Fibroblast of pulmonary artery (primary cell): Measurements from ENCODE around the gene LRRC7.

Experiments
- DNase-seq: peaks from one replicate; pipeline ENCODE4 v3.0.0-alpha.2; 2010; ENCODE audit warnings: low read depth
- H3K4me3 ChIP-seq: replicated peaks from 2 replicates; pipeline ENCODE4 v1.5.1; 2011; ENCODE audit warnings: low read depth, mild to moderate bottlenecking, control low read depth, low read length, moderate library complexity
- TF ChIP-seq, protein P1 (sequence below): IDR thresholded peaks from 2 replicates; pipeline ENCODE4 v1.5.1; 2011; ENCODE audit warnings: mild to moderate bottlenecking, control low read depth, low read length, inconsistent platforms; ENCODE audit errors: missing control alignments

LRRC7 gene

GRCh38 chr1:70150444-70150843 lies 582.7 kb downstream of the LRRC7 start:
- TF ChIP-seq, protein P1, sequence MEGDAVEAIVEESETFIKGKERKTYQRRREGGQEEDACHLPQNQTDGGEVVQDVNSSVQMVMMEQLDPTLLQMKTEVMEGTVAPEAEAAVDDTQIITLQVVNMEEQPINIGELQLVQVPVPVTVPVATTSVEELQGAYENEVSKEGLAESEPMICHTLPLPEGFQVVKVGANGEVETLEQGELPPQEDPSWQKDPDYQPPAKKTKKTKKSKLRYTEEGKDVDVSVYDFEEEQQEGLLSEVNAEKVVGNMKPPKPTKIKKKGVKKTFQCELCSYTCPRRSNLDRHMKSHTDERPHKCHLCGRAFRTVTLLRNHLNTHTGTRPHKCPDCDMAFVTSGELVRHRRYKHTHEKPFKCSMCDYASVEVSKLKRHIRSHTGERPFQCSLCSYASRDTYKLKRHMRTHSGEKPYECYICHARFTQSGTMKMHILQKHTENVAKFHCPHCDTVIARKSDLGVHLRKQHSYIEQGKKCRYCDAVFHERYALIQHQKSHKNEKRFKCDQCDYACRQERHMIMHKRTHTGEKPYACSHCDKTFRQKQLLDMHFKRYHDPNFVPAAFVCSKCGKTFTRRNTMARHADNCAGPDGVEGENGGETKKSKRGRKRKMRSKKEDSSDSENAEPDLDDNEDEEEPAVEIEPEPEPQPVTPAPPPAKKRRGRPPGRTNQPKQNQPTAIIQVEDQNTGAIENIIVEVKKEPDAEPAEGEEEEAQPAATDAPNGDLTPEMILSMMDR, result no peak
- no peak overlapping the region for H3K4me3 ChIP-seq
- no peak for DNase-seq

DNA sequence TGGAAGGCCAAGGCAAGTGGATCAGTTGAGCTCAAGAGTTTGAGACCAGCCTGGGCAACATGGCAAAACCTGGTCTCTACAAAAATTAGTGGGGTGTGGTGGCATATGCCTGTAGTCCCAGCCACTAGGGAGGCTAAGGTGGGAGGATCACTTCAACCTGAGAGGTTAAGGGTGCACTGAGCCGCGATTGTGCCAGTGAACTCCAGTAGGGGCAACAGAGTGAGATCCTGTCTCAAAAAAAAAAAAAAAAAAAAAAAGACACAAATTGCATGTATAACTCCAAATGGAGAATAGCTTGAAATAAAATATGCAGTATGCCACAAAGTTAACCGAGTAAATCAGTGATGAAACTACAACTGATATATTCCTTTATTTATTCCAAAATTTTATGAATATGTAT lies 586.0 kb downstream of the LRRC7 start:
- TF ChIP-seq, protein P1, result no peak
- no peak overlapping the region for H3K4me3 ChIP-seq
- no peak for DNase-seq

DNA sequence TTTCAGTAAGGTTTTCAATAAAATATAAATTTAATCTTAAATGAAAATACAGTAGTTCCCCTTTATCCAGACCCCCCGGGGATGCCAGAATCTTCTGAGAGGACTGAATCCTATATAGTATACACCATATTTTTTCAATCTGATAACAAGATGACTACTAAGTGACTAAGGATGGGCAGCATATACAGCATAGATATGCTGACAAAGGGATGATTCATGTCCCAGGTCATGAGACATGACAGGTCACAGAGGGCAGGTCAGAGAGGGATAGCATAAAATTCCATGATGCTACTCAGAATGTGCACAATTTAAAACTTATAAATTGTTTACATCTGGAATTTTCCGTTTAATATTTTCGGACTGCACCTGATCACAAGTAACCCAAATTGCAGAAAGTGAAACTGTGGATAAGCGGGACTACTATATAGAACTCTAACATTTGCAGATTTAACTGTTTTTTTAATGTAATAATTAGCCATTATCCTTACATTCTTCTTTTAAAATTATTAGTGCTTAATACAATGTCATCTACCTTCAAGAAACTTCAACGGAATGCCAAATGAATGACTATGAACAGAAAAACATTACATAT lies 588.9 kb downstream of the LRRC7 start:
- TF ChIP-seq, protein P1, result no peak
- no peak overlapping the region for H3K4me3 ChIP-seq
- DNase-seq, result no peak

DNA sequence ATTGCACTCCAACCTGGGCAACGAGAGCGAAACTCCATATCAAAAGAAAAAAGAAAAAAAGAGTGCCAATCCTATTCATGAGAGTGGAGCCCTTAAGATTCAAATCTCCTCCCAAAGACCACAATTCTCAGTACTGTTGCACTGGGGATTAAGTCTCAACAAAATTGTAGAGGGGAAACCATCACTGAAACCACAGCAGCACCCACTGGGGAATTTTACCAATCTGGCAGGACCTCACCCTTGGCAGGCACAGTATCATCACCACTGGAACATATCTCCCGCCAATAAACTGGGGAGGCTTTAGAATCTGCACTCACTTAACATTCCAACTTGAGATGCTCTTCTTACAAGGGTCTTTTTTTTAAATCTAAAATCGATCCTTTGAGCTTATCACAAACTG lies 596.6 kb downstream of the LRRC7 start:
- DNase-seq, result no peak
- H3K4me3 ChIP-seq, result no peak overlapping the region
- TF ChIP-seq, protein P1, result no peak

GRCh38 chr1:70168283-70168682 lies 600.6 kb downstream of the LRRC7 start:
- H3K4me3 ChIP-seq, result no peak overlapping the region
- no peak for DNase-seq
- TF ChIP-seq, protein P1, result no peak

- TF ChIP-seq, protein P1, result no peak
- no peak overlapping the region for H3K4me3 ChIP-seq
- DNase-seq, result no peak
Measured at GRCh38 chr1:70169018-70169839, 601.5 kb downstream of the LRRC7 start.
